OCI-LY3 (cell line): Measurements from ENCODE around the gene TATDN2.

Experiments used
- H2AFZ ChIP-seq: fragments of 200-600, 300-600 bp; shearing (Covaris generic); 2 replicates; pipeline ENCODE4 v1.6.0; 2014; ENCODE audit warnings: antibody characterized with exemption, low read depth, low read length
- H3K27ac ChIP-seq: fragments of 200-600, 300-600 bp; sonication (generic); 2 replicates; pipeline ENCODE4 v1.5.1; 2014; ENCODE audit warnings: mild to moderate bottlenecking, low read length, moderate library complexity, mixed read lengths
- H3K27me3 ChIP-seq: fragments of 200-600, 300-600 bp; sonication (generic); 2 replicates; pipeline ENCODE4 v1.6.1; 2014; ENCODE audit warnings: low read depth, low read length, mixed read lengths
- H3K36me3 ChIP-seq: fragments of 200-600, 300-600 bp; sonication (generic); replicated peaks from 2 replicates; pipeline ENCODE3; 2014; ENCODE audit warnings: low read depth, low read length, mixed read lengths
- H3K4me1 ChIP-seq: fragments of 300-600, 200-600 bp; sonication (generic); 2 replicates; pipeline ENCODE4 v1.6.1; 2014; ENCODE audit warnings: low read length, mixed read lengths
- H3K4me2 ChIP-seq: fragments of 200-600, 300-600 bp; sonication (generic); 2 replicates; pipeline ENCODE4 v1.6.1; 2014; ENCODE audit warnings: low read length, mixed read lengths
- H3K4me3 ChIP-seq: fragments of 300-600, 200-600 bp; sonication (generic); 2 replicates; pipeline ENCODE4 v1.5.1; 2014; ENCODE audit warnings: antibody characterized with exemption, mild to moderate bottlenecking, low read length, moderate library complexity
- H3K79me2 ChIP-seq: fragments of 300-600, 200-600 bp; shearing (Covaris generic); 2 replicates; pipeline ENCODE4 v1.6.1; 2014; ENCODE audit warnings: mild to moderate bottlenecking, low read length, mixed read lengths
- H3K9ac ChIP-seq: fragments of 300-600, 200-600 bp; shearing (Covaris generic); 2 replicates; pipeline ENCODE4 v1.6.0; 2014; ENCODE audit warnings: mild to moderate bottlenecking, low read length, moderate library complexity
- H3K9me3 ChIP-seq: fragments of 200-600, 300-600 bp; shearing (Covaris generic); 2 replicates; pipeline ENCODE4 v1.6.1; 2014; ENCODE audit warnings: low read length, mixed read lengths; ENCODE audit not compliant: insufficient read depth
- H4K20me1 ChIP-seq: fragments of 200-600, 300-600 bp; sonication (generic); 2 replicates; pipeline ENCODE4 v1.6.1; 2016; ENCODE audit warnings: low read length, mixed read lengths; ENCODE audit not compliant: insufficient read depth
- CTCF ChIP-seq: fragments of 200-600, 300-600 bp; sonication (generic); IDR thresholded peaks from 2 replicates; pipeline ENCODE4 v1.5.1; 2014; ENCODE audit warnings: antibody characterized with exemption, low read length, low read depth
- EZH2phosphoT487 ChIP-seq: fragments of 200-600 bp; shearing (Covaris generic); IDR thresholded peaks from 2 replicates; pipeline ENCODE4 v1.6.1; 2018; ENCODE audit warnings: antibody characterized with exemption, mixed run types, low read depth

TATDN2 gene

GRCh38 chr3:10233988-10234387, 14.3 kb upstream of the TATDN2 start:
- TF ChIP-seq CTCF (no peak), EZH2phosphoT487 (no peak)
- H3K36me3 ChIP-seq: no peaks in the 10 kb centered on the region

GRCh38 chr3:10234526-10235230, 13.6 kb upstream of the TATDN2 start:
- Histone ChIP-seq H3K36me3 (no peaks in the 10 kb centered on the region), H2AFZ (no peak overlapping the region), H3K9me3 (no peaks in the 10 kb centered on the region), H3K27me3 (no peaks in the 10 kb centered on the region), H3K4me2 (no peak overlapping the region), H4K20me1 (no peaks in the 10 kb centered on the region), H3K4me1 (no peaks in the 10 kb centered on the region), H3K9ac (no peak overlapping the region), H3K4me3 (no peak overlapping the region), H3K79me2 (no peaks in the 10 kb centered on the region), H3K27ac (no peak overlapping the region)
- TF ChIP-seq CTCF (no peak), EZH2phosphoT487 (no peak)

More at GRCh38 chr3:10233988-10234387, 14.3 kb upstream of the TATDN2 start:
- H3K4me2 ChIP-seq: no peak overlapping the region
- no peaks in the 10 kb centered on the region for H3K9me3 ChIP-seq
- H3K79me2 ChIP-seq: no peaks in the 10 kb centered on the region
- H3K27me3 ChIP-seq: no peaks in the 10 kb centered on the region
- H4K20me1 ChIP-seq: no peaks in the 10 kb centered on the region
- no peak overlapping the region for H3K9ac ChIP-seq
- H3K4me3 ChIP-seq: no peak overlapping the region
- H3K4me1 ChIP-seq: no peaks in the 10 kb centered on the region
- no peak overlapping the region for H3K27ac ChIP-seq
- no peak overlapping the region for H2AFZ ChIP-seq

GRCh38 chr3:10235551-10235950, 12.7 kb upstream of the TATDN2 start:
- Histone ChIP-seq H4K20me1 (no peaks in the 10 kb centered on the region), H3K36me3 (no peaks in the 10 kb centered on the region), H3K4me2 (no peak overlapping the region), H3K4me1 (no peaks in the 10 kb centered on the region), H3K79me2 (no peaks in the 10 kb centered on the region), H3K27me3 (no peaks in the 10 kb centered on the region), H3K9me3 (no peaks in the 10 kb centered on the region), H3K9ac (no peak overlapping the region), H2AFZ (no peak overlapping the region), H3K4me3 (no peak overlapping the region), H3K27ac (no peak overlapping the region)
- TF ChIP-seq CTCF (no peak), EZH2phosphoT487 (no peak)

- Histone ChIP-seq H3K36me3 (no peaks in the 10 kb centered on the region), H3K79me2 (no peaks in the 10 kb centered on the region), H2AFZ (no peak overlapping the region), H3K9me3 (no peaks in the 10 kb centered on the region), H3K27ac (no peak overlapping the region), H3K4me3 (no peak overlapping the region), H3K27me3 (no peaks in the 10 kb centered on the region), H4K20me1 (no peaks in the 10 kb centered on the region), H3K9ac (no peak overlapping the region), H3K4me2 (no peak overlapping the region), H3K4me1 (no peaks in the 10 kb centered on the region)
- no peak for TF ChIP-seq EZH2phosphoT487
- no peak for TF ChIP-seq CTCF
These were observed 9.7 kb upstream of the TATDN2 start for GRCh38 chr3:10238345-10239183.
